Neural progenitor cell (in vitro differentiated cells): ENCODE data around the gene SIGLEC9.

Experiments used
- CTCF ChIP-seq: fragments of 200-600 bp; sonication (generic); IDR thresholded peaks from 2 replicates; pipeline ENCODE4 v1.5.1; 2017; ENCODE audit warnings: antibody characterized with exemption, mild to moderate bottlenecking
- EZH2 ChIP-seq: fragments of 200-600 bp; sonication (generic); IDR thresholded peaks from 2 replicates; pipeline ENCODE4 v1.6.1; 2017; ENCODE audit warnings: antibody characterized with exemption, mild to moderate bottlenecking, moderate library complexity
- EZH2phosphoT487 ChIP-seq: fragments of 200-600 bp; sonication (generic); IDR thresholded peaks from 2 replicates; pipeline ENCODE4 v1.6.1; 2017; ENCODE audit warnings: antibody characterized with exemption

DNA sequence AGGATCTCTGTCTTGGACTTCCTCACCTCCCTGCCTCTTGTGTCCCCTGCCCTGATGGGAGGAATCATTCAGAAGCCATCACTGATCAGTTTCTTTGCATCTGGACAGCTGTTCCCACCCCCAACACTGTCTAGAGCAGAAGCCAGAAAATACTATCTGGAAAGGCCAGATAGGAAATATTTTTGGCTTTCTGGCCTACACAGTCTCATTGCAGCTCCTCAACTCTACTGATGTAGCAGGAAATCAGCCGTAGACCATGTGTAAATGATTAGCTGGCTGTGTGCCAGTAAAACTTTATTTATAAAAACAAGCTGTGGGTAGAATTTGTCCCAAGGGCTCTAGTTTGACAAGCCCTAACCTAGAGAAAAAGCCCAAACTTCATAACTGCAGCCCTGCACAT is 23.0 kb downstream of the SIGLEC9 start:
- no peak for TF ChIP-seq CTCF
- no peak for TF ChIP-seq EZH2
- no peak for TF ChIP-seq EZH2phosphoT487
